HEK293 (cell line): ENCODE results near the gene MOGAT3.

Experiments
- GLIS1 ChIP-seq: fragments of 450-650 bp; formaldehyde crosslinking; IDR thresholded peaks from 2 replicates; pipeline ENCODE4 v1.5.1; 2016; ENCODE audit warnings: missing biosample characterization, missing genetic modification characterization
- INSM2 ChIP-seq: fragments of 450-650 bp; formaldehyde crosslinking; IDR thresholded peaks from 2 replicates; pipeline ENCODE4 v1.5.1; 2016; ENCODE audit warnings: missing biosample characterization, missing genetic modification characterization
- KLF10 ChIP-seq: fragments of 450-650 bp; IDR thresholded peaks from 2 replicates; pipeline ENCODE4 v1.5.1; 2018; ENCODE audit warnings: missing biosample characterization, mild to moderate bottlenecking, missing genetic modification characterization
- KLF9 ChIP-seq: fragments of 450-650 bp; formaldehyde crosslinking; IDR thresholded peaks from 2 replicates; pipeline ENCODE4 v1.5.1; 2016; ENCODE audit warnings: missing biosample characterization, missing genetic modification characterization, low read depth
- MZF1 ChIP-seq: fragments of 450-650 bp; formaldehyde crosslinking; IDR thresholded peaks from 2 replicates; pipeline ENCODE4 v1.5.1; 2017; ENCODE audit warnings: missing biosample characterization, missing genetic modification characterization, borderline replicate concordance
- PRDM1 ChIP-seq: fragments of 450-650 bp; formaldehyde crosslinking; IDR thresholded peaks from 2 replicates; pipeline ENCODE4; 2016; ENCODE audit warnings: missing biosample characterization, missing genetic modification characterization
- PRDM2 ChIP-seq: fragments of 450-650 bp; formaldehyde crosslinking; IDR thresholded peaks from 2 replicates; pipeline ENCODE4 v1.5.1; 2016; ENCODE audit warnings: missing biosample characterization, missing genetic modification characterization, borderline replicate concordance
- REST ChIP-seq: fragments of 450-650 bp; formaldehyde crosslinking; IDR thresholded peaks from 2 replicates; pipeline ENCODE4 v1.5.1; 2016; ENCODE audit warnings: missing biosample characterization, missing genetic modification characterization
- SALL2 ChIP-seq: fragments of 450-650 bp; formaldehyde crosslinking; IDR thresholded peaks from 2 replicates; pipeline ENCODE4 v1.5.0; 2017; ENCODE audit warnings: missing biosample characterization, mild to moderate bottlenecking, missing genetic modification characterization, borderline replicate concordance
- SP7 ChIP-seq: fragments of 450-650 bp; formaldehyde crosslinking; IDR thresholded peaks from 2 replicates; pipeline ENCODE4 v1.5.1; 2016; ENCODE audit warnings: missing biosample characterization, missing genetic modification characterization
- YY1 ChIP-seq: fragments of 450-650 bp; formaldehyde crosslinking; IDR thresholded peaks from 2 replicates; pipeline ENCODE4 v1.5.1; 2018; ENCODE audit warnings: missing biosample characterization, missing genetic modification characterization
- YY2 ChIP-seq: fragments of 450-650 bp; formaldehyde crosslinking; IDR thresholded peaks from 2 replicates; pipeline ENCODE4 v1.5.1; 2016; ENCODE audit warnings: missing biosample characterization, missing genetic modification characterization
- ZBTB26 ChIP-seq: fragments of 450-650 bp; formaldehyde crosslinking; optimal IDR thresholded peaks from 2 replicates; pipeline ENCODE3; 2016; ENCODE audit warnings: missing biosample characterization, mild to moderate bottlenecking, missing genetic modification characterization
- ZBTB44 ChIP-seq: fragments of 450-650 bp; IDR thresholded peaks from 2 replicates; pipeline ENCODE4 v1.5.1; 2018; ENCODE audit warnings: missing biosample characterization, mild to moderate bottlenecking, missing genetic modification characterization
- ZFP69B ChIP-seq: fragments of 450-650 bp; formaldehyde crosslinking; IDR thresholded peaks from 2 replicates; pipeline ENCODE4 v1.5.1; 2016; ENCODE audit warnings: missing biosample characterization, missing genetic modification characterization
- ZIC2 ChIP-seq: fragments of 450-650 bp; formaldehyde crosslinking; IDR thresholded peaks from 2 replicates; pipeline ENCODE4 v1.5.1; 2016; ENCODE audit warnings: missing biosample characterization, missing genetic modification characterization
- ZNF140 ChIP-seq: fragments of 450-650 bp; formaldehyde crosslinking; IDR thresholded peaks from 2 replicates; pipeline ENCODE4 v1.5.1; 2016; ENCODE audit warnings: missing biosample characterization, missing genetic modification characterization
- ZNF146 ChIP-seq: fragments of 450-650 bp; formaldehyde crosslinking; IDR thresholded peaks from 2 replicates; pipeline ENCODE4 v1.5.1; 2016; ENCODE audit warnings: missing biosample characterization, missing genetic modification characterization
- ZNF324 ChIP-seq: fragments of 450-650 bp; formaldehyde crosslinking; IDR thresholded peaks from 2 replicates; pipeline ENCODE4 v1.5.1; 2016; ENCODE audit warnings: missing biosample characterization, missing genetic modification characterization
- ZNF391 ChIP-seq: fragments of 450-650 bp; formaldehyde crosslinking; IDR thresholded peaks from 2 replicates; pipeline ENCODE4 v1.5.1; 2016; ENCODE audit warnings: low read depth, missing biosample characterization, missing genetic modification characterization, borderline replicate concordance
- ZNF473 ChIP-seq: fragments of 450-650 bp; formaldehyde crosslinking; IDR thresholded peaks from 2 replicates; pipeline ENCODE4 v1.5.1; 2017; ENCODE audit warnings: missing biosample characterization, missing genetic modification characterization
- ZNF626 ChIP-seq: fragments of 450-650 bp; sonication (Bioruptor Pico); formaldehyde crosslinking; IDR thresholded peaks from 2 replicates; pipeline ENCODE4 v1.5.1; 2018; ENCODE audit warnings: missing biosample characterization, missing genetic modification characterization, inconsistent platforms
- ZNF692 ChIP-seq: fragments of 450-650 bp; formaldehyde crosslinking; IDR thresholded peaks from 2 replicates; pipeline ENCODE4 v1.5.1; 2016; ENCODE audit warnings: missing biosample characterization, missing genetic modification characterization
- ZNF792 ChIP-seq: fragments of 450-650 bp; formaldehyde crosslinking; IDR thresholded peaks from 2 replicates; pipeline ENCODE4 v1.5.1; 2016; ENCODE audit warnings: missing biosample characterization, missing genetic modification characterization

MOGAT3 gene

GRCh38 chr7:101166909-101167644, 33.8 kb downstream of the MOGAT3 start (continued):
- TF ChIP-seq PRDM2 (no peak), REST (tag by site-specific recombination) (no peak), ZNF473 (no peak), KLF10 (tag by site-specific recombination) (no peak), ZNF324 (tag by site-specific recombination) (no peak), PRDM1 (peak; percentile 96), SALL2 (tag by site-specific recombination) (no peak), ZNF692 (tag by site-specific recombination) (0 out of 2 replicates have a peak, but pooled peaks have one; percentile 43), GLIS1 (tag by site-specific recombination) (no peak), ZNF792 (tag by site-specific recombination) (no peak), MZF1 (no peak), YY1 (tag by site-specific recombination) (no peak), ZBTB44 (tag by site-specific recombination) (no peak), ZNF391 (tag by site-specific recombination) (no peak; the same call in 1 of the 2 replicates), YY2 (tag by site-specific recombination) (no peak), SP7 (tag by site-specific recombination) (peak; percentile 61), ZNF146 (tag by site-specific recombination) (no peak), KLF9 (tag by site-specific recombination) (no peak), ZBTB26 (peak; percentile 14), ZNF626 (tag by site-specific recombination) (no peak), ZIC2 (no peak), INSM2 (tag by site-specific recombination) (peak; percentile 39; the same call in 1 of the 2 replicates), ZFP69B (no peak), ZNF140 (tag by site-specific recombination) (no peak)
